Loucy (cell line): Measurements from ENCODE around the gene OFD1.

ENCODE experiments used
- H2AFZ ChIP-seq: fragments of 200-600 bp; sonication (generic); 2 replicates; pipeline ENCODE4 v1.6.0; 2016; ENCODE audit warnings: antibody characterized with exemption, mild to moderate bottlenecking, low read length, moderate library complexity
- H3F3A ChIP-seq: fragments of 200-600 bp; 2 replicates; pipeline ENCODE4 v1.6.0; 2016; ENCODE audit warnings: antibody characterized with exemption, low read depth, mild to moderate bottlenecking
- H3K27me3 ChIP-seq: fragments of 200-600 bp; sonication (generic); 2 replicates; pipeline ENCODE4 v1.6.1; 2014; ENCODE audit warnings: low read length, mild to moderate bottlenecking; ENCODE audit not compliant: insufficient read depth, poor library complexity, severe bottlenecking
- H3K36me3 ChIP-seq: fragments of 200-600 bp; sonication (generic); 2 replicates; pipeline ENCODE4 v1.6.1; 2016; ENCODE audit warnings: low read length; ENCODE audit not compliant: insufficient read depth
- H3K4me1 ChIP-seq: fragments of 200-600 bp; sonication (generic); 2 replicates; pipeline ENCODE4 v1.5.1; 2014; ENCODE audit warnings: low read length, mild to moderate bottlenecking; ENCODE audit not compliant: insufficient read depth, poor library complexity, severe bottlenecking
- H3K4me2 ChIP-seq: fragments of 200-600 bp; sonication (generic); 2 replicates; pipeline ENCODE4 v1.6.0; 2014; ENCODE audit warnings: antibody characterized with exemption, low read length, low read depth, mild to moderate bottlenecking; ENCODE audit not compliant: poor library complexity, severe bottlenecking
- H3K4me3 ChIP-seq: fragments of 200-600 bp; sonication (generic); 2 replicates; pipeline ENCODE4 v1.5.1; 2014; ENCODE audit warnings: low read length, mild to moderate bottlenecking, mixed read lengths; ENCODE audit not compliant: poor library complexity, severe bottlenecking
- H3K79me2 ChIP-seq: fragments of 200-600 bp; sonication (generic); 2 replicates; pipeline ENCODE4 v1.6.1; 2014; ENCODE audit warnings: low read length; ENCODE audit not compliant: insufficient read depth
- H3K9ac ChIP-seq: fragments of 200-600 bp; sonication (generic); 2 replicates; pipeline ENCODE4 v1.6.0; 2014; ENCODE audit warnings: mild to moderate bottlenecking, low read depth, low read length, moderate library complexity; ENCODE audit not compliant: poor library complexity, severe bottlenecking
- H3K9me2 ChIP-seq: fragments of 200-600 bp; sonication (generic); replicated peaks from 2 replicates; pipeline ENCODE4 v1.6.1; 2016; ENCODE audit warnings: low read depth, low read length, mixed read lengths
- H3K9me3 ChIP-seq: fragments of 200-600 bp; sonication (generic); 2 replicates; pipeline ENCODE4 v1.6.1; 2014; ENCODE audit warnings: mild to moderate bottlenecking, antibody characterized with exemption, low read length, low read depth; ENCODE audit not compliant: insufficient read depth
- H4K20me1 ChIP-seq: fragments of 200-600 bp; sonication (generic); 2 replicates; pipeline ENCODE4 v1.6.0; 2014; ENCODE audit warnings: antibody characterized with exemption, low read length, mild to moderate bottlenecking; ENCODE audit not compliant: insufficient read depth, poor library complexity, severe bottlenecking
- CTCF ChIP-seq: fragments of 200-600 bp; sonication (generic); conservative IDR thresholded peaks from 2 replicates; pipeline ENCODE4 v1.5.1; 2014; ENCODE audit warnings: mild to moderate bottlenecking, antibody characterized with exemption, low read length
- EZH2phosphoT487 ChIP-seq: fragments of 200-600 bp; IDR thresholded peaks from 2 replicates; pipeline ENCODE4 v1.6.1; 2018; ENCODE audit warnings: antibody characterized with exemption, mild to moderate bottlenecking, moderate library complexity, borderline replicate concordance

Gene OFD1

GRCh38 chrX:13752646-13753045 is 18.1 kb downstream of the OFD1 start:
- H3K36me3 ChIP-seq, result peaks cover 24% of the 10 kb centered on the region; the same call in 1 of the 2 replicates
- TF ChIP-seq EZH2phosphoT487 (no peak), CTCF (no peak)
- no peak overlapping the region for H3K4me3 ChIP-seq
- no peaks in the 10 kb centered on the region for H3K27me3 ChIP-seq
- no peak overlapping the region for H2AFZ ChIP-seq
- H3F3A ChIP-seq, result no peaks in the 10 kb centered on the region
- no peaks in the 10 kb centered on the region for H4K20me1 ChIP-seq
- H3K9me3 ChIP-seq, result no peaks in the 10 kb centered on the region
- peaks cover 10% of the 10 kb centered on the region for H3K4me1 ChIP-seq
- H3K79me2 ChIP-seq, result no peaks in the 10 kb centered on the region
- H3K4me2 ChIP-seq, result no peak overlapping the region
- no peaks in the 10 kb centered on the region for H3K9me2 ChIP-seq
- no peak overlapping the region for H3K9ac ChIP-seq

- Histone ChIP-seq H3K4me1 (peaks cover 10% of the 10 kb centered on the region), H3K9ac (no peak overlapping the region), H3K79me2 (no peaks in the 10 kb centered on the region), H3K27me3 (no peaks in the 10 kb centered on the region), H3K4me3 (no peak overlapping the region), H3K9me3 (no peaks in the 10 kb centered on the region), H4K20me1 (no peaks in the 10 kb centered on the region), H3K4me2 (no peak overlapping the region), H3K9me2 (no peaks in the 10 kb centered on the region), H3K36me3 (peaks cover 38% of the 10 kb centered on the region; the same call in 1 of the 2 replicates), H3F3A (no peaks in the 10 kb centered on the region), H2AFZ (no peak overlapping the region)
- TF ChIP-seq CTCF (no peak), EZH2phosphoT487 (no peak)
Measured at GRCh38 chrX:13754765-13755164, 20.2 kb downstream of the OFD1 start.

- H3K9me3 ChIP-seq, result no peaks in the 10 kb centered on the region
- H4K20me1 ChIP-seq, result no peaks in the 10 kb centered on the region
- H3K4me1 ChIP-seq, result peaks cover 10% of the 10 kb centered on the region
- H3K79me2 ChIP-seq, result no peaks in the 10 kb centered on the region
- no peaks in the 10 kb centered on the region for H3K9me2 ChIP-seq
- no peaks in the 10 kb centered on the region for H3K27me3 ChIP-seq
- no peak overlapping the region for H3K4me3 ChIP-seq
- H2AFZ ChIP-seq, result no peak overlapping the region
- TF ChIP-seq EZH2phosphoT487, result no peak
- TF ChIP-seq CTCF, result no peak
- no peak overlapping the region for H3K4me2 ChIP-seq
- H3K9ac ChIP-seq, result no peak overlapping the region
- H3K36me3 ChIP-seq, result peaks cover 41% of the 10 kb centered on the region; the same call in 1 of the 2 replicates
- no peaks in the 10 kb centered on the region for H3F3A ChIP-seq
Measured at GRCh38 chrX:13755254-13755653, 20.7 kb downstream of the OFD1 start.
